Neural cell (in vitro differentiated cells): Measurements from ENCODE around the gene RERE. TPM values are rescaled to one million over a fixed set of nuclear protein-coding genes. Genes with fewer than 3 reads are reported as not detected.

Source experiments
- H2AFZ ChIP-seq: fragments of 200-600, 300-800 bp; sonication (generic), shearing (Covaris generic); 2 replicates; pipeline ENCODE4 v1.6.0; 2014; ENCODE audit warnings: low read depth, mild to moderate bottlenecking, antibody characterized with exemption, low read length, moderate library complexity
- H3F3A ChIP-seq: fragments of 200-600 bp; shearing (Covaris generic); 2 replicates; pipeline ENCODE4 v1.6.1; 2016; ENCODE audit warnings: mild to moderate bottlenecking, moderate library complexity, mixed read lengths, antibody characterized with exemption, low read length; ENCODE audit not compliant: insufficient read depth, poor library complexity, severe bottlenecking
- H3K27ac ChIP-seq: fragments of 200-600, 300-800 bp; sonication (generic), shearing (Covaris generic); 2 replicates; pipeline ENCODE4 v1.5.1; 2014; ENCODE audit warnings: mild to moderate bottlenecking, low read length, moderate library complexity
- H3K27me3 ChIP-seq: fragments of 300-800, 200-600 bp; sonication (generic), shearing (Covaris generic); 2 replicates; pipeline ENCODE4 v1.6.0; 2014; ENCODE audit warnings: mild to moderate bottlenecking, low read depth, low read length, moderate library complexity; ENCODE audit not compliant: insufficient read depth
- H3K36me3 ChIP-seq: fragments of 300-800, 200-600 bp; sonication (generic), shearing (Covaris generic); 2 replicates; pipeline ENCODE4 v1.5.1; 2014; ENCODE audit warnings: mild to moderate bottlenecking, antibody characterized with exemption, low read length, moderate library complexity; ENCODE audit not compliant: insufficient read depth
- H3K4me2 ChIP-seq: fragments of 300-800, 200-600 bp; sonication (generic), shearing (Covaris generic); 2 replicates; pipeline ENCODE4 v1.6.0; 2014; ENCODE audit warnings: mild to moderate bottlenecking, low read length
- H3K4me3 ChIP-seq: fragments of 300-800, 200-600 bp; sonication (generic), shearing (Covaris generic); 2 replicates; pipeline ENCODE4 v1.5.1; 2014; ENCODE audit warnings: mild to moderate bottlenecking, low read length, moderate library complexity
- H3K79me2 ChIP-seq: fragments of 200-600 bp; shearing (Covaris generic); replicated peaks from 2 replicates; pipeline ENCODE4 v1.6.0; 2014; ENCODE audit warnings: mild to moderate bottlenecking, low read length, moderate library complexity; ENCODE audit not compliant: insufficient read depth
- H3K9ac ChIP-seq: fragments of 300-800, 200-600 bp; sonication (generic), shearing (Covaris generic); 2 replicates; pipeline ENCODE4 v1.6.1; 2016; ENCODE audit warnings: mild to moderate bottlenecking, low read length, mixed read lengths
- H3K9me2 ChIP-seq: fragments of 200-600 bp; shearing (Covaris generic); 2 replicates; pipeline ENCODE4 v1.6.1; 2016; ENCODE audit warnings: mild to moderate bottlenecking, low read length, mixed read lengths; ENCODE audit not compliant: insufficient read depth
- H3K9me3 ChIP-seq: fragments of 200-600, 300-800 bp; sonication (generic), shearing (Covaris generic); 2 replicates; pipeline ENCODE4 v1.6.1; 2016; ENCODE audit warnings: mild to moderate bottlenecking, mixed run types, low read length, moderate library complexity, mixed read lengths
- H4K20me1 ChIP-seq: fragments of 200-600 bp; shearing (Covaris generic); 2 replicates; pipeline ENCODE4 v1.6.1; 2016; ENCODE audit warnings: mild to moderate bottlenecking, mixed run types; ENCODE audit not compliant: insufficient read depth
- CTCF ChIP-seq: fragments of 450-650 bp; IDR thresholded peaks from 2 replicates; pipeline ENCODE4 v1.5.1; 2014; ENCODE audit warnings: antibody characterized with exemption, mild to moderate bottlenecking, moderate library complexity; ENCODE audit not compliant: poor library complexity, severe bottlenecking
- EP300 ChIP-seq: fragments of 450-650 bp; conservative IDR thresholded peaks from 2 replicates; pipeline ENCODE4 v1.6.1; 2014; ENCODE audit warnings: antibody characterized with exemption, mild to moderate bottlenecking, moderate library complexity; ENCODE audit not compliant: poor library complexity, severe bottlenecking
- EZH2 ChIP-seq: fragments of 200-600, 300-800 bp; shearing (Covaris generic), sonication (generic); IDR thresholded peaks from 2 replicates; pipeline ENCODE4 v1.6.1; 2014; ENCODE audit warnings: antibody characterized with exemption, low read length, borderline replicate concordance, mild to moderate bottlenecking; ENCODE audit not compliant: insufficient read depth, poor library complexity, severe bottlenecking
- MXI1 ChIP-seq: fragments of 450-650 bp; conservative IDR thresholded peaks from 2 replicates; pipeline ENCODE4 v1.6.1; 2014; ENCODE audit warnings: antibody characterized with exemption, mild to moderate bottlenecking; ENCODE audit not compliant: poor library complexity, severe bottlenecking
- POLR2AphosphoS5 ChIP-seq: IDR thresholded peaks from 2 replicates; pipeline ENCODE4 v1.6.1; 2012
- RAD21 ChIP-seq: fragments of 450-650 bp; conservative IDR thresholded peaks from 2 replicates; pipeline ENCODE4 v1.6.1; 2014; ENCODE audit warnings: antibody characterized with exemption, mild to moderate bottlenecking, moderate library complexity
- REST ChIP-seq: IDR thresholded peaks from 2 replicates; pipeline ENCODE4 v1.6.1; 2012; ENCODE audit warnings: borderline replicate concordance
- SMC3 ChIP-seq: fragments of 450-650 bp; conservative IDR thresholded peaks from 2 replicates; pipeline ENCODE4 v1.6.1; 2014; ENCODE audit warnings: antibody characterized with exemption, mild to moderate bottlenecking, moderate library complexity; ENCODE audit not compliant: poor library complexity
- TAF1 ChIP-seq: IDR thresholded peaks from 2 replicates; pipeline ENCODE4 v1.6.1; 2012; ENCODE audit warnings: low read depth
- polyA plus RNA-seq: library from polyadenylated mRNA; depleted of rRNA; stranded (reverse); fragments of >200 nt; gene quantifications from 2 replicates; pipeline ENCODE4 v1.2.3, GENCODE V29; 2014

Gene RERE
- polyA plus RNA-seq, 1 donor from 2014 or later = 21.0 TPM

- no peak overlapping the region for H3K9ac ChIP-seq
- no peaks in the 10 kb centered on the region for H3K27me3 ChIP-seq
- H3K79me2 ChIP-seq = peaks cover 19% of the 10 kb centered on the region
- TF ChIP-seq SMC3 = no peak
- no peak for TF ChIP-seq MXI1
- no peak for TF ChIP-seq EZH2
- no peak for TF ChIP-seq POLR2AphosphoS5
- no peak for TF ChIP-seq TAF1
- TF ChIP-seq CTCF = no peak
- TF ChIP-seq EP300 = no peak
- TF ChIP-seq REST = no peak
- no peak for TF ChIP-seq RAD21
- no peaks in the 10 kb centered on the region for H3K9me3 ChIP-seq
- H3K4me3 ChIP-seq = no peak overlapping the region
- no peaks in the 10 kb centered on the region for H3K9me2 ChIP-seq
- H3F3A ChIP-seq = no peaks in the 10 kb centered on the region
- H4K20me1 ChIP-seq = no peaks in the 10 kb centered on the region
- H3K27ac ChIP-seq = no peak overlapping the region
- H3K36me3 ChIP-seq = no peaks in the 10 kb centered on the region
- H3K4me2 ChIP-seq = no peak overlapping the region
- H2AFZ ChIP-seq = no peak overlapping the region
Observed at GRCh38 chr1:8487249-8487648, 330.2 kb downstream of the RERE start.

GRCh38 chr1:8486047-8486446 is 331.4 kb downstream of the RERE start:
- Histone ChIP-seq H3K27me3 (no peaks in the 10 kb centered on the region), H3K79me2 (peaks cover 13% of the 10 kb centered on the region), H3K9me2 (no peaks in the 10 kb centered on the region), H2AFZ (no peak overlapping the region), H4K20me1 (no peaks in the 10 kb centered on the region), H3F3A (no peaks in the 10 kb centered on the region), H3K4me3 (no peak overlapping the region), H3K4me2 (no peak overlapping the region), H3K9ac (no peak overlapping the region), H3K27ac (no peak overlapping the region), H3K36me3 (no peaks in the 10 kb centered on the region), H3K9me3 (no peaks in the 10 kb centered on the region)
- TF ChIP-seq POLR2AphosphoS5 (no peak), MXI1 (no peak), CTCF (no peak), SMC3 (no peak), TAF1 (no peak), RAD21 (no peak), EZH2 (no peak), EP300 (no peak), REST (no peak)
